COLO668 (cell line): ENCODE data around the gene IL3.

Source experiments
- DNase-seq: peaks from one replicate; lab custom pipeline; 2025; ENCODE audit not compliant: unreplicated experiment; lab: John Stamatoyannopoulos, UW

Gene IL3

GRCh38 chr5:132025403-132025971 lies 35.0 kb upstream of the IL3 start:
- DNase-seq: no peak

GRCh38 chr5:132026516-132027008 lies 33.9 kb upstream of the IL3 start:
- DNase-seq: no peak

GRCh38 chr5:132027027-132027426 lies 33.4 kb upstream of the IL3 start:
- no peak for DNase-seq

- no peak for DNase-seq
These were observed 30.7 kb upstream of the IL3 start for GRCh38 chr5:132029609-132030330.

- no peak for DNase-seq
These were observed 29.8 kb upstream of the IL3 start for GRCh38 chr5:132030610-132031009.

GRCh38 chr5:132032196-132032595 lies 28.3 kb upstream of the IL3 start:
- DNase-seq: no peak

GRCh38 chr5:132033122-132033521 lies 27.3 kb upstream of the IL3 start:
- DNase-seq: no peak

- no peak for DNase-seq
These were observed 23.1 kb upstream of the IL3 start for GRCh38 chr5:132037353-132037752.

- no peak for DNase-seq
These were observed 16.2 kb upstream of the IL3 start for GRCh38 chr5:132044207-132044606.

GRCh38 chr5:132046880-132047299 lies 13.6 kb upstream of the IL3 start:
- DNase-seq: no peak

- DNase-seq: no peak
These were observed 11.4 kb upstream of the IL3 start for GRCh38 chr5:132049093-132049492.

- no peak for DNase-seq
These were observed 10.9 kb upstream of the IL3 start for GRCh38 chr5:132049559-132049958.

GRCh38 chr5:132050136-132050535 lies 10.3 kb upstream of the IL3 start:
- no peak for DNase-seq

GRCh38 chr5:132050661-132051552 lies 9.5 kb upstream of the IL3 start:
- DNase-seq: peak; percentile 14

- DNase-seq: no peak
These were observed 7.9 kb upstream of the IL3 start for GRCh38 chr5:132052520-132052919.

GRCh38 chr5:132053483-132053882 lies 7.0 kb upstream of the IL3 start:
- no peak for DNase-seq

- no peak for DNase-seq
These were observed 6.3 kb upstream of the IL3 start for GRCh38 chr5:132054031-132054696.

- DNase-seq: no peak
These were observed 5.6 kb upstream of the IL3 start for GRCh38 chr5:132054697-132055440.

GRCh38 chr5:132055441-132055807 lies 5.0 kb upstream of the IL3 start:
- no peak for DNase-seq

- DNase-seq: no peak
These were observed 4.4 kb upstream of the IL3 start for GRCh38 chr5:132055808-132056609.
